HG03439 (cell line): ENCODE results near the gene ALOX15.
"Not testable (repeated sequence)": the region's sequence is repeated elsewhere in the genome, so short reads cannot be mapped to it uniquely, and the experiment has no call there.

Source experiments
- ATAC-seq: cut with Tn5 transposase; IDR thresholded peaks from one replicate; pipeline ENCODE4 v1.9.1; 2021; ENCODE audit warnings: mild to moderate bottlenecking, moderate library complexity; ENCODE audit not compliant: unreplicated experiment

The ALOX15 gene

DNA sequence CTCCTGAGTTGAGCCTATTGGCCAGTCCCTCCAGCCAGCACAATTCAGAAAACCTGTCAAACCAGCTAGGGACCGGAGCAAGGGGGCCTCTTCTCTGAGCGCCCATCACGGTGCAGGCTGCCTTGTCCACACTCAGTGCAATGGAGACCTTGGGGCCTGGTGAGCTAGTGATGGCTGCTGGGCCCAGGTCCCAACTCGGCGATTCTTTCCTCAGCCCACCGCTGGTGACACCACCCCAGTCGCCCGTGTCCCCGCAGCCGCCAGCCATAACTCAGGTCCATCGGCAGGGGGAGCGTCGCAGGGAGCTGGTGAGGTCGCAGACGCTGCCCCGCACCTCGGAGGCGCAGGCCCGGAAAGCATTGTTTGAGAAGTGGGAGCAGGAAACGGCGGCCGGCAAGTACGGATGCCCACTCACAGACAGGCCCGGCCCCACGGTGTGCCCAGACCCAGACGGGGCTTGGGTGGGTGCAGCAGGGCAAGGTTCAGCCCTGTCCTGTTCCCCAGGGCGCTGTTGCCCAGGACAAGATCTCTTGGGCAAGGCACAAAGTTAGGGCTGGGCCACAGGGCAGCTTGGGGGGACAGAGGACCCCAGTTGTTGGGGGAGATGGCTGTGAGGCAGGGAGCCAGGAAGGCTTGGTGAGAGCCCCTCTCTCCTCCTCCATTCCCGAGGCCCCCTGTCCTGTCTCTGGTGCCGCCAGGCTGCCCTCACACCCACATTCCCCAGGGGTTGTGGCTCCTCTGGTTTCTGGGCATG, 46.4 kb downstream of the ALOX15 start:
- ATAC-seq: no peak

- no peak for ATAC-seq
Measured at GRCh38 chr17:4594406-4594805, 47.1 kb downstream of the ALOX15 start.

GRCh38 chr17:4593021-4593421, 48.5 kb downstream of the ALOX15 start:
- no peak for ATAC-seq

GRCh38 chr17:4592240-4593005, 49.1 kb downstream of the ALOX15 start:
- no peak for ATAC-seq

DNA sequence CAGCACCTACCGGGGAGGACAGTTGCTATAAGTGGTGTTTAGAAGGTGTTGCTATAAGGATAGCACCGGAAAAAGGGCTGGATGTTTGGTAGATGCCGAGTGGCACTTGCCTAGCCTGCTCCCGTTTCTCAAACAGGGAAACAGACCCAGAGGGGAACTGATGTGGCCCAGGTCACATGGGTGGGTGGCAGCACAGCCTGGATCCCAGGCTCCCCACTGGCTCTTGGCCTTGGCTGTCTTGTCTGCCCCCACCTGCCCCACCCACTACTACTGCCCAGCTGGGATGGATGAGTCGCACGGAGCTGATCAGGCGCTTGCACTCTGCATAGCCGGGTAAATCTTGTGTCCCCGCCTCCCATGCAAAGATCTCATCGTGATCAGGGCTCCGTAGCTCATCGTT, 49.9 kb downstream of the ALOX15 start:
- ATAC-seq: no peak

GRCh38 chr17:4590981-4591453, 50.5 kb downstream of the ALOX15 start:
- ATAC-seq: no peak

- ATAC-seq: not testable (repeated sequence)
Measured at GRCh38 chr17:4590042-4590441, 51.4 kb downstream of the ALOX15 start.

- ATAC-seq: no peak
Measured at GRCh38 chr17:4588898-4589625, 52.4 kb downstream of the ALOX15 start.

GRCh38 chr17:4588391-4588790, 53.1 kb downstream of the ALOX15 start:
- no peak for ATAC-seq

DNA sequence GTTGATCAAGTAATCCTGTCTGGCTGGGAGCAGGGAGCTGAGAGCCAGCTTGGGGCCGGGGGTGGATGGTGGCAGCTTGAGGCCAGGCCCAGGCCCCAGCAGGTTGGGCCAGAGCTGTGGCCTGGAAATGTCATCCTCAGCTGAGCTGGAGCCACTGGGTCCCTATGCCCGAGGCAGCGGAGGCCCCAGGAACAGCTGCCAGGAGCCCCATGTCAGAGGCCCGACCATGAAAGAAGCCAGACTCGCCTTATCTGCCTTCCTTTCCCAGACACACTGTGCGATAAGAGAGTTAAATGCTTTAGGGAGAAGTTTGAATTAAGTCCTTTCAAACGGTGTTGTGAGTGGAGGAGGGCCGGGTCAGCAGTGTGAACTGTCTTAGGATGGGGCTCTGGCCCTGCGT, 53.7 kb downstream of the ALOX15 start:
- ATAC-seq: no peak

GRCh38 chr17:4587195-4587594, 54.3 kb downstream of the ALOX15 start:
- no peak for ATAC-seq

- ATAC-seq: no peak
Measured at GRCh38 chr17:4586043-4586442, 55.4 kb downstream of the ALOX15 start.

DNA sequence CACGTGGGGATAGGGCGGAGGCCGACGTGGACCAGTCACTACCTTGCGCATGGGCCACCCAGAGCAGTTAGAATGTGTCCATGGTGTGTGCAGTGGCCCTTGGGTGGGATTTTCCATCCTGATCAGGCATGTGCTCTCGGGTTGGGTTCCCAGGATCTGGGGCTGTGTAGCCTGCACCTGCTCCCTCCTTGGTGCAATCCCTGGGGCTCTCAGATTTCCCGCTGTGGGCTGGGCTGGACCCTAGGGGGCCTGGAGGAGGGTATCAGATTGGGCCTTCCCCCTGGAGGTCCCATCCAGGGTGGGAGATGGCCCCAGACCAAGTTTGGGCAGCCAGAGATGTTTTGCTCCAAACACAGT, 55.9 kb downstream of the ALOX15 start:
- ATAC-seq: no peak

DNA sequence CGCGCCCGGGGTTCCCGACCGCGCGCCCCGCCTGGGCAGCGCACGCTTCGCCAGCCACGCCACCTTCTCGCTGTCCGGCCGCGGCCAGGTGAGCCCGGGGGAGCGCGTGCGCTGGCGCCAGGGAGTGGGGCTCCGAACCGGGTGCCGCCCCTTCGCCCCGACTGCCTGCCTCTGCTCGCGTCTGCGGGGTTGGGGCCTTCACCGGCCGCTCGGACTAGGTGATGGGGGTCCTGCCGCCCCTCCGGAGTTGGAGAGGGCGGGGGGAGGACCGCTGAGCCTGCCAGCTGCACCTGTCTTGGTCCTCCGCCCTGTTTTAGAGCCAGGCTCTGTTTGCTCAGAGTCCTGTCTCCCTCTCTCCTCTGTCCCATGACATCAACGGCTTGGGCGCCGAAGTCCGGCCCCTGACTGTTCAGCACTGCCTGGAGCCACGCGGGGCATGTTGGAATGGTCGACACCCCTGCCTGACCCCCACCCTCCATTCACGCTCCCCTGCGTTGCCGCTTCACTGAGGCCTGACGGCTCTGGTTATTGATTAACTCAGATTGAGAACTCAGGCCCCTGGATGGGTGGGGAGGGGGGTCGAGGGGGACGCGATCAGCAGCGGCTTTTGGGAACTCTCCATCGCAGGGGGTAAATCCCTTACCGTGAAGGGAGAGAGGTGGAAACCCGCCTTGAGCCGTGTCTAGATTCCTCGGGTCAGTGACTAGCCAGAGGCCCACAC, 56.4 kb downstream of the ALOX15 start:
- ATAC-seq: no peak

DNA sequence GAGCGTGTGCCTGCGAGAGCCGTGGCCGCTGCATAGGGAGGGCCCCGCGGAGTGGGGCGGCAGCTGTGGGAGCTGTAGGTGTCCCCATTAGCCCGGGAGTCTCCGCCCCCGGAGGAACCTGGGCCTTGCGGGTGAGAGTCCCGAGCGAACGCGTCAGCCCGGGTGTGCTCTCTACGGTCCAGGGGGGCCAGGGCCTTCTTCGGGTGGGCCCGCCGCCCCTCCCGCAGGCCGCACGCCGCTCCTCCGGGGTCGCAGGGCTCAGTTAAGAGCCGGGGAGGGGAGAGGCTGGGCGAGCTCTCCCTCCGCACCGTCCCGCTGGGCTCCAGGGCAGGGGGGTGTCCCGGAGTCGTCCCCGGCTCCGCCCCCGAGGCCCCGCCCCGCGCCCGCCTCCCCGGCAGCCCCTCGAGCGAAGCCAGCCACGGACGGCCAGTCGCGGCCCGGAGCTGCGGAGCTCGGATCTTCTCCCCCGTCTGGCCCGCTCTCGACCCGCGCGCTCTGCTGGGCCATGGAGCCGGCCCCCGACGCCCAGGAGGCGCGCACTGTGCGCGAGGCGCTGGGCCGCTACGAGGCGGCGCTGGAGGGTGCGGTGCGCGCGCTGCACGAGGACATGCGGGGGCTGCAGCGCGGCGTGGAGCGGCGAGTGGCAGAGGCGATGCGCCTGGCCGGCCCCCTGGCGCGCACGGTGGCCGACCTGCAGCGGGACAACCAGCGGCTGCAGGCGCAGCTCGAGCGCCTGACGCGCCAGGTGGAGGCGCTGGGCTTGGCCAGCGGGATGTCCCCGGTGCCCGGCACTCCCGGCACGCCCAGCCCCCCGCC, 57.2 kb downstream of the ALOX15 start, which contains the start of gene SMTNL2:
Gene SMTNL2 (plus strand): TSS at position 429 of the 816 bp plus-strand sequence. CDS start 77 bp downstream, at position 506.
- ATAC-seq: no peak

GRCh38 chr17:4583782-4584100, 57.7 kb downstream of the ALOX15 start:
- no peak for ATAC-seq

- ATAC-seq: no peak
Measured at GRCh38 chr17:4583206-4583605, 58.3 kb downstream of the ALOX15 start.

- no peak for ATAC-seq
Measured at GRCh38 chr17:4582691-4583090, 58.8 kb downstream of the ALOX15 start.

GRCh38 chr17:4582101-4582501, 59.4 kb downstream of the ALOX15 start:
- no peak for ATAC-seq
